Uterus (tissue), 2 donors: ENCODE measurements around the gene PIP4K2A.

ENCODE experiments used
- CTCF ChIP-seq, 4 experiments: fragments of 200-600 bp in 2 of 4; fragments of 450-650 bp in 2 of 4; sonication (generic) in 2 of 4; IDR thresholded peaks; one replicate each; pipeline ENCODE4 v1.5.1; 2016 to 2019; ENCODE audit warnings: antibody characterized with exemption in 4 of 4, mild to moderate bottlenecking in 2 of 4, moderate library complexity in 1 of 4
- POLR2A ChIP-seq, 2 donors: fragments of 450-650 bp; IDR thresholded peaks; one replicate each; pipeline ENCODE4 v1.6.1; 2016; ENCODE audit warnings: antibody characterized with exemption in 2 of 2, mild to moderate bottlenecking in 1 of 2, moderate library complexity in 1 of 2

GRCh38 chr10:22605168-22605567 lies 109.2 kb downstream of the PIP4K2A start:
- TF ChIP-seq CTCF (IDR thresholded peaks at IDR 0.05) (no peak), POLR2A (IDR thresholded peaks at IDR 0.05) (no peak)
